Subcutaneous adipose tissue (tissue), 4 donors: ENCODE measurements around the gene C6orf132. TPM values are rescaled to one million over a fixed set of nuclear protein-coding genes. Genes with fewer than 3 reads are reported as not detected.

Experiments
- CTCF ChIP-seq: fragments of 450-650 bp; IDR thresholded peaks from one replicate; pipeline ENCODE4 v1.5.1; 2016; ENCODE audit warnings: low read depth, mild to moderate bottlenecking, control low read depth, antibody characterized with exemption, moderate library complexity
- total RNA-seq, 4 donors: library from RNA; depleted of rRNA; stranded (reverse); fragments of >200 nt; gene quantifications; one replicate each; pipeline ENCODE4 v1.1.0, GENCODE V29; 2016

Gene C6orf132
- total RNA-seq, 4 donors from 2014 or later = 1.3 to 5.3 (median 2.6) TPM

GRCh38 chr6:42159431-42160024, 17.1 kb upstream of the C6orf132 start:
- TF ChIP-seq CTCF = no peak

DNA sequence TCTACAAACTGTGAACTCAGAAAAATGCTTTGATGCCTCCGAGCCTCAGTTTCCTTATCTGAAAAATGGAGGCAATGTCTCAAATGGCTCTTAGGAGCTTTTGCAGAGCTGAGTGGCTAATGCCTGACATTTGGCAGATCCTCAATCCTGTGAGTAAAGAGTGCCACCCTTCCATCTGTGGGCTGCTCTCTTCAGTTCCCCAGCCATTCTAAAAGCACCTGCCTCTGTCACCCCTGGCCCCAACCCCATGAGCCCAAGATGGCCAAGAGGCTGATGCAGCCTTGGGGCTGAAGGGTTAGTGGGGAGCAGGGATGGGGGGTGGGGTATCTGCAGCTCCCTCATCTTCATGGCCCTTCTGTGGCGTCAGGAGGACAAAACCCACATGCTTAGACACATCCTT, 16.2 kb upstream of the C6orf132 start:
- TF ChIP-seq CTCF = no peak

- no peak for TF ChIP-seq CTCF
Measured at GRCh38 chr6:42158011-42158410, 15.6 kb upstream of the C6orf132 start.

DNA sequence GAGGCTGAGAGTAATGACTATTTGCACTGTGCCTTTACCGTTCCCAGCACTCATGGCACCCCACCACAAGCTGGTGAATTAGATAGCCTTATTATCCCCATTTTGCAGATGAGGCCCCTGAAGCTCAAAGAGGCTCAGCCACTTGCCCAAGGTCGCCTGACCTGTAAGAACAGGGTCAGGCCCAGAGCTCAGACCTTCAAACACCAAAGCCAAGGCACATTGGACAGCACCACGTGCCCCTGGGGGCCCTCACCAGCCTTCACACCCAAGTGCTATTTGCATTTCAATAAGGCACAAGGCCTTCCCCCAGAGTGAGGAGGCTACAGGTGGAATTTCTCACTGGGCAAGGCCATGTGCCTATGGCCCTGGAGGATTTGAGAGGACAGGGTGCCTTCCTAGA, 14.2 kb upstream of the C6orf132 start:
- no peak for TF ChIP-seq CTCF

DNA sequence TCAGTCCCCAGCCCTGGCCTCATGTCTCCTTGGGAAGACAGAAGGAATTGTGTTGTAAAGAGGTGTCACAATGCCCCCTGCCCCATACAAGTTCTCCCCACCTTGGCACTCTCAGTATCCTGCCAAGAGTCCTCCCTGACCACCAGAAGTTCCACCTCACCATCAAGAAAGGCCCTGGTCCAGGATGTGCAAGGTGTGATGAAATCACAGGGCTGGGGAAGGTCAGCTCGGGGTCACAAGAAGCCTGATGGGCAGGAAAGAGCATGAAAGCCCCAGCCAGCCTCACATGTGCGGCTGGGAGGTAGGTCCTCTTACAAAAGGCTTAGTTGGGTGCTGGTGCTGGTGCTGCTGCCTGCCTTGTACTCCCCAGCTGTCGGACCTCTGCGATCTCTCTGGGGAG, 12.9 kb upstream of the C6orf132 start:
- TF ChIP-seq CTCF = no peak

GRCh38 chr6:42154461-42155209, 12.2 kb upstream of the C6orf132 start:
- no peak for TF ChIP-seq CTCF

DNA sequence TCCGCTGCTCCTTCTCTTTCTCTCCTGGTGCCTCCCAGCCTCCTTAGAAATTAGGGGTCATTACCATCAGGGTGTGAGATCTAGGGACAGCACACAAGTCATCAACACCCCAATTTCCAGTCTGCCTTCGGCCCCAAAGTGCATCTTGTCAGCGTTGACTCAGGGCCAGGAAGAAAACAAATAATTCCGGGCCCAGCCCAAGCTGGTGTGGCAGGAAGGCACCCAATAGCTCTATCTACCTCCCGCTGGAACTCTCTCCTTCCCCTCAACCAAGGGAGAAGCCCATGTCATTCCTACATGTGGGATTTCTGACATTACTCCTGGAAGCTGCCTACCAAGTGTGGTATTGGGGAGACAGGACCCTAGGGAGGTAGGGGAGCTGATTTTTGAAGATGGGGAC, 11.5 kb upstream of the C6orf132 start:
- TF ChIP-seq CTCF = no peak
